ENCODE results near the gene PAM16. TPM values are rescaled to one million over a fixed set of nuclear protein-coding genes. Genes with fewer than 3 reads are reported as not detected.

The PAM16 gene
- total RNA-seq, 1 experiment from 2014 or later = 65.6 TPM

- no peaks in the 10 kb centered on the region for H3K9me2 ChIP-seq (replicated peaks; ENCODE audit: insufficient read depth, low read length)
- DNase-seq = peak; percentile 75
- no peaks in the 10 kb centered on the region for H3K27me3 ChIP-seq (ENCODE audit: low read length)
- peaks cover 32% of the 10 kb centered on the region for H3K79me2 ChIP-seq (ENCODE audit: low read length)
- peak overlapping the region; percentile 97 for H3K4me3 ChIP-seq (ENCODE audit: low read length)
- peaks cover 11% of the 10 kb centered on the region for H3K36me3 ChIP-seq (ENCODE audit: insufficient read depth, low read length)
- H4K20me1 ChIP-seq (ENCODE audit: insufficient read depth, low read depth, low read length) = no peaks in the 10 kb centered on the region
- peak overlapping the region; percentile 88 for H3K4me2 ChIP-seq (ENCODE audit: low read depth, low read length, poor library complexity, severe bottlenecking)
- H3K27ac ChIP-seq (ENCODE audit: low read length) = peak overlapping the region; percentile 75
- peaks cover 28% of the 10 kb centered on the region for H3K4me1 ChIP-seq (ENCODE audit: low read length)
- H3K9me3 ChIP-seq (ENCODE audit: low read length) = no peaks in the 10 kb centered on the region
- no peak overlapping the region for H2AFZ ChIP-seq (ENCODE audit: low read length)
- peak overlapping the region; percentile 93 for H3K9ac ChIP-seq (ENCODE audit: low read length)
These were observed 44.5 kb downstream of the PAM16 start for GRCh38 chr16:4306470-4307214.

GRCh38 chr16:4303973-4304372 lies 47.1 kb downstream of the PAM16 start:
- Histone ChIP-seq H3K9me3 (ENCODE audit: low read length) (no peaks in the 10 kb centered on the region), H3K4me2 (ENCODE audit: low read depth, low read length, poor library complexity, severe bottlenecking) (no peak overlapping the region), H3K79me2 (ENCODE audit: low read length) (peaks cover 32% of the 10 kb centered on the region), H3K4me1 (ENCODE audit: low read length) (peaks cover 17% of the 10 kb centered on the region), H2AFZ (ENCODE audit: low read length) (no peak overlapping the region), H3K36me3 (ENCODE audit: insufficient read depth, low read length) (peaks cover 11% of the 10 kb centered on the region), H4K20me1 (ENCODE audit: insufficient read depth, low read depth, low read length) (no peaks in the 10 kb centered on the region), H3K4me3 (ENCODE audit: low read length) (no peak overlapping the region), H3K27ac (ENCODE audit: low read length) (no peak overlapping the region), H3K9me2 (replicated peaks; ENCODE audit: insufficient read depth, low read length) (no peaks in the 10 kb centered on the region), H3K9ac (ENCODE audit: low read length) (no peak overlapping the region), H3K27me3 (ENCODE audit: low read length) (no peaks in the 10 kb centered on the region)
- DNase-seq = no peak

- peaks cover 11% of the 10 kb centered on the region for H3K4me1 ChIP-seq (ENCODE audit: low read length)
- no peaks in the 10 kb centered on the region for H4K20me1 ChIP-seq (ENCODE audit: insufficient read depth, low read depth, low read length)
- H3K9me3 ChIP-seq (ENCODE audit: low read length) = no peaks in the 10 kb centered on the region
- no peaks in the 10 kb centered on the region for H3K27me3 ChIP-seq (ENCODE audit: low read length)
- H3K9ac ChIP-seq (ENCODE audit: low read length) = no peak overlapping the region
- H3K79me2 ChIP-seq (ENCODE audit: low read length) = peaks cover 29% of the 10 kb centered on the region
- no peak for DNase-seq
- no peak overlapping the region for H2AFZ ChIP-seq (ENCODE audit: low read length)
- no peak overlapping the region for H3K4me2 ChIP-seq (ENCODE audit: low read depth, low read length, poor library complexity, severe bottlenecking)
- H3K4me3 ChIP-seq (ENCODE audit: low read length) = no peak overlapping the region
- no peak overlapping the region for H3K27ac ChIP-seq (ENCODE audit: low read length)
- H3K36me3 ChIP-seq (ENCODE audit: insufficient read depth, low read length) = peaks cover 11% of the 10 kb centered on the region
- no peaks in the 10 kb centered on the region for H3K9me2 ChIP-seq (replicated peaks; ENCODE audit: insufficient read depth, low read length)
These were observed 49.2 kb downstream of the PAM16 start for GRCh38 chr16:4301968-4302367.

- Histone ChIP-seq H3K9me2 (replicated peaks; ENCODE audit: insufficient read depth, low read length) (no peaks in the 10 kb centered on the region), H3K27me3 (ENCODE audit: low read length) (no peaks in the 10 kb centered on the region), H3K79me2 (ENCODE audit: low read length) (peaks cover 21% of the 10 kb centered on the region), H2AFZ (ENCODE audit: low read length) (no peak overlapping the region), H3K9me3 (ENCODE audit: low read length) (no peaks in the 10 kb centered on the region), H3K36me3 (ENCODE audit: insufficient read depth, low read length) (peaks cover 10% of the 10 kb centered on the region), H3K27ac (ENCODE audit: low read length) (no peak overlapping the region), H4K20me1 (ENCODE audit: insufficient read depth, low read depth, low read length) (no peaks in the 10 kb centered on the region), H3K9ac (ENCODE audit: low read length) (no peak overlapping the region), H3K4me1 (ENCODE audit: low read length) (peaks cover 6% of the 10 kb centered on the region), H3K4me2 (ENCODE audit: low read depth, low read length, poor library complexity, severe bottlenecking) (no peak overlapping the region), H3K4me3 (ENCODE audit: low read length) (no peak overlapping the region)
- no peak for DNase-seq
These were observed 49.9 kb downstream of the PAM16 start for GRCh38 chr16:4301177-4301576.

GRCh38 chr16:4298761-4299522 lies 52.2 kb downstream of the PAM16 start:
- no peak overlapping the region for H2AFZ ChIP-seq (ENCODE audit: low read length)
- H3K27me3 ChIP-seq (ENCODE audit: low read length) = no peaks in the 10 kb centered on the region

GRCh38 chr16:4297480-4297879 lies 53.6 kb downstream of the PAM16 start:
- Histone ChIP-seq H3K4me2 (ENCODE audit: low read depth, low read length, poor library complexity, severe bottlenecking) (no peak overlapping the region), H2AFZ (ENCODE audit: low read length) (no peak overlapping the region), H3K4me3 (ENCODE audit: low read length) (no peak overlapping the region), H3K9me3 (ENCODE audit: low read length) (no peaks in the 10 kb centered on the region), H3K9me2 (replicated peaks; ENCODE audit: insufficient read depth, low read length) (no peaks in the 10 kb centered on the region), H3K27ac (ENCODE audit: low read length) (no peak overlapping the region), H3K9ac (ENCODE audit: low read length) (no peak overlapping the region), H3K4me1 (ENCODE audit: low read length) (no peaks in the 10 kb centered on the region), H4K20me1 (ENCODE audit: insufficient read depth, low read depth, low read length) (no peaks in the 10 kb centered on the region), H3K27me3 (ENCODE audit: low read length) (no peaks in the 10 kb centered on the region), H3K79me2 (ENCODE audit: low read length) (no peaks in the 10 kb centered on the region), H3K36me3 (ENCODE audit: insufficient read depth, low read length) (no peaks in the 10 kb centered on the region)
- DNase-seq = no peak

More at GRCh38 chr16:4298761-4299522, 52.2 kb downstream of the PAM16 start:
- H3K79me2 ChIP-seq (ENCODE audit: low read length) = peaks cover 3% of the 10 kb centered on the region
- H3K27ac ChIP-seq (ENCODE audit: low read length) = no peak overlapping the region
- no peaks in the 10 kb centered on the region for H4K20me1 ChIP-seq (ENCODE audit: insufficient read depth, low read depth, low read length)
- H3K36me3 ChIP-seq (ENCODE audit: insufficient read depth, low read length) = no peaks in the 10 kb centered on the region
- no peaks in the 10 kb centered on the region for H3K4me1 ChIP-seq (ENCODE audit: low read length)
- H3K9me3 ChIP-seq (ENCODE audit: low read length) = no peaks in the 10 kb centered on the region
- H3K9me2 ChIP-seq (replicated peaks; ENCODE audit: insufficient read depth, low read length) = no peaks in the 10 kb centered on the region
- DNase-seq = no peak
- no peak overlapping the region for H3K9ac ChIP-seq (ENCODE audit: low read length)
- no peak overlapping the region for H3K4me2 ChIP-seq (ENCODE audit: low read depth, low read length, poor library complexity, severe bottlenecking)
- H3K4me3 ChIP-seq (ENCODE audit: low read length) = no peak overlapping the region

- no peaks in the 10 kb centered on the region for H4K20me1 ChIP-seq (ENCODE audit: insufficient read depth, low read depth, low read length)
These were observed 55.5 kb downstream of the PAM16 start for GRCh38 chr16:4295581-4295980.

GRCh38 chr16:4293822-4294457 lies 57.2 kb downstream of the PAM16 start:
- Histone ChIP-seq H2AFZ (ENCODE audit: low read length) (no peak overlapping the region), H3K27me3 (ENCODE audit: low read length) (no peaks in the 10 kb centered on the region), H3K27ac (ENCODE audit: low read length) (no peak overlapping the region), H3K9me2 (replicated peaks; ENCODE audit: insufficient read depth, low read length) (no peaks in the 10 kb centered on the region), H3K9me3 (ENCODE audit: low read length) (no peaks in the 10 kb centered on the region), H3K4me2 (ENCODE audit: low read depth, low read length, poor library complexity, severe bottlenecking) (no peak overlapping the region), H3K9ac (ENCODE audit: low read length) (no peak overlapping the region), H4K20me1 (ENCODE audit: insufficient read depth, low read depth, low read length) (no peaks in the 10 kb centered on the region), H3K4me1 (ENCODE audit: low read length) (peaks cover 3% of the 10 kb centered on the region), H3K36me3 (ENCODE audit: insufficient read depth, low read length) (no peaks in the 10 kb centered on the region), H3K4me3 (ENCODE audit: low read length) (no peak overlapping the region), H3K79me2 (ENCODE audit: low read length) (no peaks in the 10 kb centered on the region)
- no peak for DNase-seq

More at GRCh38 chr16:4295581-4295980, 55.5 kb downstream of the PAM16 start:
- Histone ChIP-seq H3K27me3 (ENCODE audit: low read length) (no peaks in the 10 kb centered on the region), H3K27ac (ENCODE audit: low read length) (no peak overlapping the region), H3K9me3 (ENCODE audit: low read length) (no peaks in the 10 kb centered on the region), H3K9ac (ENCODE audit: low read length) (no peak overlapping the region), H3K4me2 (ENCODE audit: low read depth, low read length, poor library complexity, severe bottlenecking) (no peak overlapping the region), H3K4me1 (ENCODE audit: low read length) (peaks cover 2% of the 10 kb centered on the region), H3K36me3 (ENCODE audit: insufficient read depth, low read length) (no peaks in the 10 kb centered on the region), H3K9me2 (replicated peaks; ENCODE audit: insufficient read depth, low read length) (no peaks in the 10 kb centered on the region), H2AFZ (ENCODE audit: low read length) (no peak overlapping the region), H3K4me3 (ENCODE audit: low read length) (no peak overlapping the region), H3K79me2 (ENCODE audit: low read length) (no peaks in the 10 kb centered on the region)
- no peak for DNase-seq
